Neural crest cell (in vitro differentiated cells): ENCODE data around the gene SURF4. TPM values are rescaled to one million over a fixed set of nuclear protein-coding genes. Genes with fewer than 3 reads are reported as not detected.
"Not testable (repeated sequence)": the region's sequence is repeated elsewhere in the genome, so short reads cannot be mapped to it uniquely, and the experiment has no call there.

Source experiments
- DNase-seq: peaks from one replicate; pipeline ENCODE4 v3.0.0; 2021; ENCODE audit warnings: low read depth, mixed read lengths, low spot score
- H3K27ac Mint-ChIP-seq: one replicate; pipeline ENCODE4 v1.8.0; 2021; ENCODE audit warnings: mild to moderate bottlenecking, mixed read lengths; ENCODE audit not compliant: unreplicated experiment
- H3K27me3 Mint-ChIP-seq: 2 replicates; pipeline ENCODE4 v1.8.0; 2021; ENCODE audit warnings: low read depth, mild to moderate bottlenecking, mixed read lengths
- H3K36me3 Mint-ChIP-seq: 2 replicates; pipeline ENCODE4 v1.8.0; 2021; ENCODE audit warnings: low read depth, mild to moderate bottlenecking, mixed read lengths
- H3K4me1 Mint-ChIP-seq: 2 replicates; pipeline ENCODE4 v1.8.0; 2021; ENCODE audit warnings: mixed read lengths
- H3K4me3 Mint-ChIP-seq: one replicate; pipeline ENCODE4 v1.8.0; 2021; ENCODE audit warnings: mild to moderate bottlenecking, mixed read lengths
- H3K9me3 Mint-ChIP-seq: 2 replicates; pipeline ENCODE4 v1.8.0; 2021; ENCODE audit warnings: mixed read lengths
- total RNA-seq: library from RNA; stranded (reverse); gene quantifications from 2 replicates; pipeline ENCODE4 v1.2.1, GENCODE V29; 2021
- TF ChIP-seq, protein P1 (sequence below): fragments of 200-600 bp; sonication (generic); conservative IDR thresholded peaks from 2 replicates; pipeline ENCODE4 v1.5.0; 2021; ENCODE audit warnings: antibody characterized with exemption, mild to moderate bottlenecking

SURF4 gene
- total RNA-seq, 1 donor from 2014 or later: 136 TPM

DNA sequence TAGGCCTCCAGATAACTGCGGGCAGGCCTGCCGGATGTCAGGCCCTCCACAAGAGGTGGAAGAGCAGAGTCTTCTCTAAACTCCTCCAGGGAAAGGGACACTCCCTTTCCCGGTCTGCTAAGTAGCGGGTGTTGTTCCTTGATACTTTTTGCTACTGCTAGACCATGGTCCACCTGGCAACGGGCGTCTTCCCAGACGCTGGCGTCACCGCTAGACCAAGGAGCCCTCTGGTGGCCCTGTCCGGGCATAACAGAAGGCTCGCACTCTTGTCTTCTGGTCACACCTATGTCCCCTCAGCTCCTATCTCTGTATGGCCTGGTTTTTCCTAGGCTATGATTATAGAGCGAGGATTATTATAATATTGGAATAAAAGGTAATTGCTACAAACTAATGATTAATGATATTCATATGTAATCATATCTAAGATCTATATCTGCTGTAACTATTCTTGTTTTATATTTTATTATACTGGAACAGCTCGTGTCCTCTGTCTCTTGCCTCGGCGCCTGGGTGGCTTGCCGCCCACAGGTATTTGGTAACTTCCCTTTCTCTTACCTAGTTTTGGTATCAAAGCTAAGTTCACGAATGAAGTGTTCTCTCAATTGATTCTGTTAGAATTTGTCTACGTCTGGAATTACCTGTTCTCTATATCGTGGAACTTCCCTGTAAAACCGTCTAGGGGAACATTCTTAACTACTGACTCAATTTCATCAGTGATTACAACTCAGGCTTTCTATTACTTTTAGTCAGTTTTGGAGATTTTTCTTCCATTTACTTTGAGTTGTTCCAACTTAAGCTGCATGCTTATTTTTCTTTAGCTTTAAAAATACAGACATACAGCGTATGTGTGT lies 46.3 kb downstream of the SURF4 start:
- H3K27me3 Mint-ChIP-seq, DNase-seq, H3K4me1 Mint-ChIP-seq, H3K4me3 Mint-ChIP-seq, H3K9me3 Mint-ChIP-seq, H3K27ac Mint-ChIP-seq: not testable (repeated sequence)
- TF ChIP-seq, protein P1, sequence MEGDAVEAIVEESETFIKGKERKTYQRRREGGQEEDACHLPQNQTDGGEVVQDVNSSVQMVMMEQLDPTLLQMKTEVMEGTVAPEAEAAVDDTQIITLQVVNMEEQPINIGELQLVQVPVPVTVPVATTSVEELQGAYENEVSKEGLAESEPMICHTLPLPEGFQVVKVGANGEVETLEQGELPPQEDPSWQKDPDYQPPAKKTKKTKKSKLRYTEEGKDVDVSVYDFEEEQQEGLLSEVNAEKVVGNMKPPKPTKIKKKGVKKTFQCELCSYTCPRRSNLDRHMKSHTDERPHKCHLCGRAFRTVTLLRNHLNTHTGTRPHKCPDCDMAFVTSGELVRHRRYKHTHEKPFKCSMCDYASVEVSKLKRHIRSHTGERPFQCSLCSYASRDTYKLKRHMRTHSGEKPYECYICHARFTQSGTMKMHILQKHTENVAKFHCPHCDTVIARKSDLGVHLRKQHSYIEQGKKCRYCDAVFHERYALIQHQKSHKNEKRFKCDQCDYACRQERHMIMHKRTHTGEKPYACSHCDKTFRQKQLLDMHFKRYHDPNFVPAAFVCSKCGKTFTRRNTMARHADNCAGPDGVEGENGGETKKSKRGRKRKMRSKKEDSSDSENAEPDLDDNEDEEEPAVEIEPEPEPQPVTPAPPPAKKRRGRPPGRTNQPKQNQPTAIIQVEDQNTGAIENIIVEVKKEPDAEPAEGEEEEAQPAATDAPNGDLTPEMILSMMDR: peak; percentile 75
- H3K36me3 Mint-ChIP-seq: peaks cover 15% of the 10 kb centered on the region

DNA sequence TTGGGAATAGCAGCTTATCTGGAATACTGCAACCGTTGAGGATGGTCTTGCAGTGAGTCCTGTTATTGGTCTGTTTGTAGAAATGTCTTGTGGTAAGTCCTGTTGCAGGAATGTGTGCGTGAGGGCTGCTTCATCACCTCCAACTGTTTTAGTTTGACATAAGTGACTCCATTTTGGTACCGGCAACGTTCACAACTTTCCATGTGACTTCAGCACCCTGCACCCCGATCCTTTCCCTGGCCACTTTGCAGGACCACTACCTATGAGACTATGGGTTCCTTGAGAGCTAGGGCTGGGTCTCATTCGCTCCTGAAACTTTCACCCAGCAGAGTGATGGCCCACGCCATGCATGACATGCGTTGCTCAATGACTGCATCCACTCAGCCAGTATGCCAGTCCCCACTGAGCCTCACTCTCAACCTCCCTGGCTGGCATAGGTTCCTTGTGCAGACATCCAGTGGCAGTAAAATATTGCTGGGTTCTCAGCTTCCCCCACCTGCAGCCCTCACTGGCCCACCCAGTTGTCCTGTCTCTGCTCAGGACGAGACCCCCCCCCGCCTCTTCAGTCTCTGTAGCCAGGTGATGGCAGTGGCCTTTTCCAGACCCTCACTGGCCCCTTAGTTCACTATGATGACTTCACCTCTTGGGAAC lies 47.9 kb downstream of the SURF4 start:
- Mint-ChIP-seq H3K9me3 (no peaks in the 10 kb centered on the region), H3K36me3 (peaks cover 15% of the 10 kb centered on the region), H3K4me1 (no peaks in the 10 kb centered on the region), H3K4me3 (no peak overlapping the region), H3K27ac (no peak overlapping the region), H3K27me3 (no peaks in the 10 kb centered on the region)
- TF ChIP-seq, protein P1: no peak
- DNase-seq: no peak

DNA sequence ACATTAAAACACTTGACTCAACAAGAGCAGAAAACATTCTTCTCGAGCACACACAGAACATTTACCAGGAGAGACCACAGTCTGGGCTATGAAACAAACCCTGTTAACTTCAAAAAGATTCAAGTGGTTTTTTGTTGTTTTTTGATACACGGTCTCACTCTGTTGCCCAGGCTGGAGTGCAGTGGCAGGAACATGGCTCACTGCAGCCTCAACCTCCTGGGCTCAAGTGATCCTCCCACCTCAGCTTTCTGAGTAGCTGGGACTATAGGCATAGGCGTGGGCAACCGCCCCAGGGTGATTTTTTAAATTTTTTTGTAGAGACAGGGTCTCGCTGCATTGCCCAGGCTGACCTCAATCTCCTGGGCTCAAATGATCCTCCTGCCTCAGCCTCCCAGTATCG lies 48.8 kb downstream of the SURF4 start:
- H3K27me3 Mint-ChIP-seq, H3K9me3 Mint-ChIP-seq, H3K4me1 Mint-ChIP-seq, H3K27ac Mint-ChIP-seq, H3K4me3 Mint-ChIP-seq, DNase-seq: not testable (repeated sequence)
- H3K36me3 Mint-ChIP-seq: peaks cover 15% of the 10 kb centered on the region

DNA sequence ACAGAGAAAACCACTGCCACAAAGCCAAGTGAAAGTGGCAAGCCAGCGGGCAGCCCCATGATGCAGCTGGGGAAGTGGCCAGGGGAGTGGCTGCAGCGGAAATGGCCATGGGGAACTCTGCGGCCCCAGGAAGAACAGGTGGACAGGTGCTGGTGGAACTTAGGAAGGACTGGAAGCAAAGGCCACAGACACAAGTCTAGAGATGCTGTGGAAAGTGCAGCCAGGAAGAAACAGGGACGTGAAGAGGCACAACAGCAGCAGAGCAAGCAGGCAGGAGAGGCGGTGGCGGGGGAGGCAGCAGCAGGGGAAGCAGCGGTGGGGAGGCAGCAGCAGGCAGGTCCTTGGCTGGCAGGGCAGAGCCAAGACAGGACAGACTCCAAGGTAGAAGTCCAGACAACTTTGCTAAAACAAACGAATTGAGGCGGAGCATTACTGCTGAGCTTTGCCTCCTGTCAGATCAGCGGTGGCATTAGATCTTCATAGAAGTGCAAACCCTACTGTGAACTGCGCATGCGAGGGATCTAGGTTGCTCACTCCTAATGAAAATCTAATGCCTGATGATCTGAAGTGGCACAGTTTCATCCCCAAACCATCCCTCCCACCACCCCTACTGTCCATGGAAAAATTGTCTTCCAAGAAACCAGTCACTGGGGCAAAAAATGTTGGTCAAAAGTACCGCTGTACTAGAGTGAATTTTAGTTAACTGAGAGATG lies 51.7 kb downstream of the SURF4 start:
- Mint-ChIP-seq H3K4me1 (no peaks in the 10 kb centered on the region), H3K27ac (peak overlapping the region; percentile 20), H3K36me3 (peaks cover 6% of the 10 kb centered on the region), H3K9me3 (no peaks in the 10 kb centered on the region), H3K27me3 (no peaks in the 10 kb centered on the region), H3K4me3 (no peak overlapping the region)
- DNase-seq: no peak
- TF ChIP-seq, protein P1: no peak

DNA sequence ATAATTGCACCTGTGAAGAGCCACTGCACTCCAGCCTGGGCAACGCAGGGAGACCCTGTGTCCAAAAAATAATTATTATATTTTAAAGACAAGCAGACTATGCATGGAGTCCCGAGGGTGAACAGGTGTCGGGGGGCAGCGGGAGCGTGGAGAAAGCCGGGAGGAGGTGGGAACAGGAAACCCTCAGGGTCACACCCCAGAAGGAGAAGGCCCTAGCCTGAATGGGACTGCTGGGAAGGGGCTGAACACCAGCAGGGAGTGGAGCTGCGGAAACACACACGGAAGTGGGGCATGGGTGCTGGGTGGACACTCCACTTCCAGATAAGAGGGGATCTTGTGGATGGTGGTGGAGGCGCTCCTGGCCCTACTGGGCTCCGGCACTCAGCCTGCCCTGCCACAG lies 52.6 kb downstream of the SURF4 start:
- H3K9me3 Mint-ChIP-seq: no peaks in the 10 kb centered on the region
- no peak for DNase-seq
- TF ChIP-seq, protein P1: no peak
- no peaks in the 10 kb centered on the region for H3K4me1 Mint-ChIP-seq
- H3K27me3 Mint-ChIP-seq: no peaks in the 10 kb centered on the region
- H3K27ac Mint-ChIP-seq: no peak overlapping the region
- H3K4me3 Mint-ChIP-seq: no peak overlapping the region
- no peaks in the 10 kb centered on the region for H3K36me3 Mint-ChIP-seq
